ENCODE results near the gene PTPRA.

Gene PTPRA

GRCh38 chr20:3077618-3078134 is 204.4 kb downstream of the PTPRA start:
- DNase-seq (ENCODE audit: low read depth): no peak

GRCh38 chr20:3080939-3081388 is 207.7 kb downstream of the PTPRA start:
- no peak for DNase-seq (ENCODE audit: low read depth)

- DNase-seq (ENCODE audit: low read depth): no peak
These were observed 208.4 kb downstream of the PTPRA start for GRCh38 chr20:3081641-3082040.

DNA sequence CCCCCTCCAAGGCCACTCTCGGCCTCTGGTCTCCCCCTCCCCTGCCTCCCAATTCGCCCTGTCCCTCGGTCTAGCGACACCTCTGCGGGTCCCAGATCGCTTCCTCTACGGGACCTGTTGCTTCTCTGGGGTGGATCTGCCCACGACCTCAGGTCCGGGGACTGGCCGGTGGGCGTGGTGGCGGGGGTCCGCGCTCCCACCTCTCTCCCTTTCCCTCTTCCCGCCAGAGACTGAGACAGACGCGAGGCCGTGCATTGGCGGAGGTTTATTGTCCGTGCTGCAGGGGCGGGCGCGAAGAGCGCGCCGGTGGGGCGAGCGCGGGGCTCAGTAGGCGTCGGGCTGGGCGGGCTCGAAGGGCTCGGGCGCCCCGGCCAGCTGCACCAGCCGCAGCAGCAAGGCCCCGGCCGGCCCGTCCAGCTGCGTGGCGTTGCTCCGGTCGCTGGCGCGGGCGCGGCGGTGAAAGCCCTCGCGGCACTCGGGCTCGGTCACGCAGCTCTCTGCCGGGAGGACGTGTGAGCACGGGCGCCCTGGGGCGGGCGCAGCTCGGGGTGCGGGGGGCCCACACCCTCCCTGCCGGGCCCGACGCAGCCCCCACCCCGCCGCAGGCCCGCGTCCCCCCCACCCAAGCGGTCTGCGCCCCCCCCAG is 209.1 kb downstream of the PTPRA start:
- DNase-seq (ENCODE audit: low read depth): no peak

DNA sequence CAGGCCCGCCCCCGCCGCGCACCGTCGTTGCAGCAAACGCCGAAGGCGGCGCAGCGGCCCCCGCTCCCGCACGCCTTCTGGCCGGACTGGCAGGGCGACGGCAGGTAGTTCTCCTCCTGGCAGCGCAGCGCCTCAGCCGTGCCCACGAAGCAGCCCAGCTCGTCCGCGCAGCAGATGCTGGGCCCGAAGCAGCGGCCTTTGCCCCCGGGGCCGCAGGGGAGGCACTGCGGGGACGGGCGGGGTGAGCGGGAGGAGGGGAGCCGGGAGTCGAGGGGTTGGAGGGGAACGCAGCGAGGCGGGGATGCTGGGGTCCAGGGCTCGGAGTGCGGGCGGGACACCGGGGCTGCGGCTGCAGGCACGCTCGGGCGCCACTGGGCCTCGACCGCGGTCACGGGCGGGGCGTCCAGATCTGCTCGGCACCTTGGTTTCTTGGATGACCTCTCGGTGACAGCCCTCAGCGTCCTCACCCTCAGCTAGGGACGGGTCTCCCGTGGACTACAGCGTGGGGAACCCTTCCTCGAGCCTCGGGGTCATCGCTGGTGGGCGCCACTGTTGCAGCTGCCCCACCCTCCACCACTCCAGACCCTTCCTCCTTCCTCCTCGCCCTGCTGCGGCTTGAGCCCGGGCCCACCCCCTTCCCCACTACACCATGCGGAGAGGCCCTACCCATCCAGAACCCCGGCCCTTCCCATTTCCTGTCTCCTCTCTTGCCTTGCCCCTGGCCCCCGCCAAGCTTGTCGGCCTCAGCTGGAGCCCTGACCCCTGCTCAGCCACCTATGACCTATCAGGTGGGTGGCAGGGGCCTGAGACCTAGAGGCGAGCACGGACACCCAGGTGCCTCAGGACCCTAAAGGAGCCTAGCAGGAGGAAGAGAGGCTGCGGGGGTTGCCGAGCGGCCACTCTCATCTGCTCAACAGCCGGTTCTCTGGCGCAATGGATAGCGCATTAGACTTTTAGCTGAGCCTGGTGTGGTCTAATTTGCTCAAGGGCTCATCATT is 210.0 kb downstream of the PTPRA start:
- DNase-seq (ENCODE audit: low read depth): no peak

- DNase-seq (ENCODE audit: low read depth): no peak
These were observed 211.2 kb downstream of the PTPRA start, which contains the start of gene AVP for GRCh38 chr20:3084283-3084985. Gene AVP (minus strand): TSS chr20:3084724. CDS start chr20:3084674, 50 bp downstream.

- no peak for DNase-seq (ENCODE audit: low read depth)
These were observed 211.7 kb downstream of the PTPRA start for GRCh38 chr20:3084986-3085360.

DNA sequence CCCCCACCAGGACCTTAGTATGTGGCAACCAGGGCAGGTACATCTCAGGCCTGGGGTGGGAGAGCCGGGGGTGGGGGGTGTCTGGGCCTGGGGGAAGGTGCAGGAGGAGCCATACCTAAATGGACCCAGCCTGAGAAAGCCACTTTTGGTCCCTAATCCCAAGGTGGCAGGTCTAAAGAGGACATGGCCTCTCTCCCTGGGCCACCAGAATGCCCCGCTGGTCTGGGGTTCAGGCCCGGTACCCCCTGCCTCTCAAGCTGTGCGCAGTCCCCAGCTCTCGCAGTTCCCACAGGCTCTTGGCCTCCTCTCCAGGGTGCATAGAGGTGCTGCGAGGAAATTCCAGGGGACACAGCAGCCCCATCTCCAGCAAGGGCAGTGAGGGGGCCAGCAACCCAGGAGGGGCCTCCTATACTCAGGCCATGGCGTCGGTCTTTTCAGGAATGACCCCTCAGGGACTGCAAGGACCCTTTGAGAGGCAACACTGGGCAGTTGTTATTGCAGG is 212.3 kb downstream of the PTPRA start:
- no peak for DNase-seq (ENCODE audit: low read depth)

GRCh38 chr20:3088031-3088430 is 214.8 kb downstream of the PTPRA start:
- no peak for DNase-seq (ENCODE audit: low read depth)
